Keratinocyte (primary cell): Measurements from ENCODE around the gene TP53I3. TPM values are rescaled to one million over a fixed set of nuclear protein-coding genes. Genes with fewer than 3 reads are reported as not detected.

Experiments
- DNase-seq: peaks from one replicate; pipeline ENCODE4 v3.0.0-alpha.2; 2011; ENCODE audit warnings: low read depth, missing footprints, low spot score
- FAIRE-seq: peaks from 2 replicates; lab custom pipeline; 2011; peaks lifted over from hg19 to GRCh38; lab: Jason Lieb, UNC
- H2AFZ ChIP-seq: 2 replicates; pipeline ENCODE4 v1.6.0; 2012; ENCODE audit warnings: low read length, control low read depth, inconsistent platforms; ENCODE audit not compliant: control insufficient read depth
- H3K27ac ChIP-seq: 2 replicates; pipeline ENCODE4 v1.5.1; 2011; ENCODE audit warnings: low read length; ENCODE audit not compliant: control insufficient read depth, insufficient read depth
- H3K27me3 ChIP-seq: 3 replicates; pipeline ENCODE4 v1.6.0; 2011; ENCODE audit warnings: low read length; ENCODE audit not compliant: control insufficient read depth, insufficient read depth; ENCODE audit errors: extremely low read depth
- H3K36me3 ChIP-seq, 2 experiments: 2 replicates in 1 of 2; 3 replicates in 1 of 2; pipeline ENCODE4 v1.5.1; 2011; ENCODE audit warnings: low read length in 2 of 2, mild to moderate bottlenecking in 1 of 2; ENCODE audit not compliant: control insufficient read depth in 2 of 2, insufficient read depth in 2 of 2; ENCODE audit errors: extremely low read depth in 1 of 2
- H3K4me1 ChIP-seq: 3 replicates; pipeline ENCODE4 v1.5.1; 2011; ENCODE audit warnings: low read length; ENCODE audit not compliant: control insufficient read depth, insufficient read depth; ENCODE audit errors: extremely low read depth
- H3K4me2 ChIP-seq: 3 replicates; pipeline ENCODE4 v1.6.0; 2011; ENCODE audit warnings: low read depth, low read length; ENCODE audit not compliant: control insufficient read depth, insufficient read depth; ENCODE audit errors: extremely low read depth
- H3K4me3 ChIP-seq, 3 experiments: fragments of 200-600 bp in 1 of 3; sonication (generic) in 1 of 3; 2 replicates in 2 of 3; 3 replicates in 1 of 3; pipeline ENCODE4 v1.5.1; 2011 to 2016; ENCODE audit warnings: low read length in 3 of 3, mild to moderate bottlenecking in 3 of 3, control low read depth in 2 of 3, inconsistent platforms in 1 of 3, low read depth in 1 of 3, mixed read lengths in 1 of 3, mixed run types in 1 of 3, moderate library complexity in 1 of 3; ENCODE audit not compliant: control insufficient read depth in 2 of 3, insufficient read depth in 2 of 3; ENCODE audit errors: extremely low read depth in 1 of 3
- H3K79me2 ChIP-seq: 2 replicates; pipeline ENCODE4 v1.6.0; 2012; ENCODE audit warnings: low read length; ENCODE audit not compliant: control insufficient read depth, insufficient read depth
- H3K9ac ChIP-seq: 3 replicates; pipeline ENCODE4 v1.6.0; 2011; ENCODE audit warnings: low read length; ENCODE audit not compliant: control insufficient read depth, insufficient read depth; ENCODE audit errors: extremely low read depth
- H3K9me1 ChIP-seq: 3 replicates; pipeline ENCODE4 v1.6.0; 2011; ENCODE audit warnings: low read length; ENCODE audit not compliant: control insufficient read depth, insufficient read depth; ENCODE audit errors: extremely low read depth
- H3K9me3 ChIP-seq: 2 replicates; pipeline ENCODE4 v1.5.1; 2012; ENCODE audit warnings: low read depth, low read length; ENCODE audit not compliant: control insufficient read depth
- H4K20me1 ChIP-seq: 3 replicates; pipeline ENCODE4 v1.6.0; 2011; ENCODE audit warnings: low read length; ENCODE audit not compliant: control insufficient read depth, insufficient read depth; ENCODE audit errors: extremely low read depth
- EZH2 ChIP-seq: IDR thresholded peaks from one replicate; pipeline ENCODE4 v1.6.1; 2012; ENCODE audit warnings: inconsistent platforms, mild to moderate bottlenecking, low read length, moderate library complexity
- dilution Hi-C: fragments of 300-500 bp; cut with MboI; formaldehyde crosslinking; loops from one replicate; pipeline ENCODE4 v1.7.0; 2020; ENCODE audit warnings: low sequenced_read_pairs; ENCODE audit not compliant: extremely low pct_ligation_motif_present
- polyA plus RNA-seq, 5 experiments: library from polyadenylated mRNA; depleted of rRNA in 3 of 5; stranded (reverse) in 3 of 5; stranded (forward) in 1 of 5; unstranded in 1 of 5; fragments of >200 nt; gene quantifications; 1 replicate in 1 of 5; 2 replicates in 3 of 5; 3 replicates in 1 of 5; pipeline versions ENCODE4 v1.2.1 to v1.2.3, GENCODE V29; 2011 to 2012; ENCODE audit warnings: missing spikeins in 2 of 5, low read depth in 1 of 5, low replicate concordance in 1 of 5
- TF ChIP-seq, protein P1 (sequence below), 3 experiments: IDR thresholded peaks in 1 of 3; conservative IDR thresholded peaks in 1 of 3; optimal IDR thresholded peaks in 1 of 3; 2 replicates in 2 of 3; 3 replicates in 1 of 3; pipeline versions ENCODE3 to v1.5.1; 2011; ENCODE audit warnings: low read length in 3 of 3, mild to moderate bottlenecking in 3 of 3, moderate library complexity in 2 of 3, control low read depth in 1 of 3, inconsistent platforms in 1 of 3; ENCODE audit not compliant: insufficient read depth in 2 of 3; ENCODE audit errors: extremely low read depth in 1 of 3

TP53I3 gene
- polyA plus RNA-seq, 1 donor (not counting 4 experiments of a cell fraction or from before 2014, with no cell fraction given): 30.9 TPM

DNA sequence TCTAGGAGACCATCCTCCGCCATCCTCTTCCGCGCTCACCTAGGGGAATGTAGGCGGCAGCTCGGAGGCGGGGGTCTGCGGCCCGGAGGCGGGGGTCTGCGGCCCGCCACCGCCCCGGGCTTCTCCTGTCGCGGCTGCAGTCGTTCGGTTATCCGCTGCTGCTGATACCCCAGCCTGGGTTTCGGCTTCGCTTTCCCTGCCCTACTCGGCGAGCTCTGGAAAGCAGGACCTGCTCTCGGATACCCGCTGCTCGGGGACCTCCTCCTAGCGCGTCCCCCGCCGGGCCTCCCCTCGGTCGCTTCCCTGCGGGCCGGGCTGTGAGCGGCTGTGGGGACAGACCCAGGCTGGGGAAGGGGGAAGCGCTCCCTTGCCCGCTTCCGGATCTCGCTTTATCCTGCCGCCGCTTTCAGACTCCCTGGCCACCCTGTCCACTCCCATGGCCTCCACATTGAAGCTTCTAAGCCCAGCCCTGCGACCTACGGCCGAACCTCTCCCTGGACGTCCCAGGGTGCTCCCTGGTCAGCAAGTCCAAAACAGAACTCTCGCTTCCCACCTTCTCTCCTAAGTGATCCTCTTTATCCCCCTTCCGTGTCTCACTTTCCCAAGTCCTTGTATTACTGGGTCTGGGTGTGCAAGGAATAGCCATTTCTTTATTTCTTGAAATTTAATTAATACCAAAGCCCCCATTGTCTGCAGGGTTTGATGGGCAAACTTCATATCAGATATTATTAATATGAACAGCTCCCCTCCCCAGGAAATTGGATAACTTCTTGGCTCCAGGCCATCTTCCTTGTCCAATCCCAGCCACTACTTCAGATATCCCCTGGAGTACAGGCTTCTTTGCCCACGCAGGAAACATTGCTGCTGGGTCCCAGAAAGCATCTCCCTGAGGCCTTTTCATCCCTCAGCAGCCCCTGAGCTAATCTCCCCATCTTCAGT lies 34.3 kb downstream of the TP53I3 start:
- H3K9me3 ChIP-seq: no peaks in the 10 kb centered on the region
- H4K20me1 ChIP-seq: no peaks in the 10 kb centered on the region
- DNase-seq (no peak), FAIRE-seq (no peak)
- H3K27me3 ChIP-seq: no peaks in the 10 kb centered on the region
- H3K4me2 ChIP-seq: peak overlapping the region; percentile 69
- H3K4me3 ChIP-seq: peak overlapping the region; percentile 67 to 86 (median 76)
- no peak for TF ChIP-seq EZH2
- TF ChIP-seq, protein P1, sequence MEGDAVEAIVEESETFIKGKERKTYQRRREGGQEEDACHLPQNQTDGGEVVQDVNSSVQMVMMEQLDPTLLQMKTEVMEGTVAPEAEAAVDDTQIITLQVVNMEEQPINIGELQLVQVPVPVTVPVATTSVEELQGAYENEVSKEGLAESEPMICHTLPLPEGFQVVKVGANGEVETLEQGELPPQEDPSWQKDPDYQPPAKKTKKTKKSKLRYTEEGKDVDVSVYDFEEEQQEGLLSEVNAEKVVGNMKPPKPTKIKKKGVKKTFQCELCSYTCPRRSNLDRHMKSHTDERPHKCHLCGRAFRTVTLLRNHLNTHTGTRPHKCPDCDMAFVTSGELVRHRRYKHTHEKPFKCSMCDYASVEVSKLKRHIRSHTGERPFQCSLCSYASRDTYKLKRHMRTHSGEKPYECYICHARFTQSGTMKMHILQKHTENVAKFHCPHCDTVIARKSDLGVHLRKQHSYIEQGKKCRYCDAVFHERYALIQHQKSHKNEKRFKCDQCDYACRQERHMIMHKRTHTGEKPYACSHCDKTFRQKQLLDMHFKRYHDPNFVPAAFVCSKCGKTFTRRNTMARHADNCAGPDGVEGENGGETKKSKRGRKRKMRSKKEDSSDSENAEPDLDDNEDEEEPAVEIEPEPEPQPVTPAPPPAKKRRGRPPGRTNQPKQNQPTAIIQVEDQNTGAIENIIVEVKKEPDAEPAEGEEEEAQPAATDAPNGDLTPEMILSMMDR (optimal IDR thresholded peaks at IDR 0.05 in 1 of 3, IDR thresholded peaks at IDR 0.05 in 1 of 3, conservative IDR thresholded peaks at IDR 0.05 in 1 of 3; ENCODE audit: extremely low read depth in 1 of 3, insufficient read depth in 2 of 3, low read length in 3 of 3): no peak
- peak overlapping the region; percentile 74 for H2AFZ ChIP-seq
- peak overlapping the region; percentile 28 for H3K9ac ChIP-seq
- H3K9me1 ChIP-seq: no peaks in the 10 kb centered on the region
- peaks cover 0 to 1% of the 10 kb centered on the region in 2 experiments for H3K36me3 ChIP-seq
- dilution Hi-C loops: no loop called here
- peaks cover 10% of the 10 kb centered on the region for H3K4me1 ChIP-seq
- peaks cover 10% of the 10 kb centered on the region for H3K79me2 ChIP-seq
- no peak overlapping the region for H3K27ac ChIP-seq

DNA sequence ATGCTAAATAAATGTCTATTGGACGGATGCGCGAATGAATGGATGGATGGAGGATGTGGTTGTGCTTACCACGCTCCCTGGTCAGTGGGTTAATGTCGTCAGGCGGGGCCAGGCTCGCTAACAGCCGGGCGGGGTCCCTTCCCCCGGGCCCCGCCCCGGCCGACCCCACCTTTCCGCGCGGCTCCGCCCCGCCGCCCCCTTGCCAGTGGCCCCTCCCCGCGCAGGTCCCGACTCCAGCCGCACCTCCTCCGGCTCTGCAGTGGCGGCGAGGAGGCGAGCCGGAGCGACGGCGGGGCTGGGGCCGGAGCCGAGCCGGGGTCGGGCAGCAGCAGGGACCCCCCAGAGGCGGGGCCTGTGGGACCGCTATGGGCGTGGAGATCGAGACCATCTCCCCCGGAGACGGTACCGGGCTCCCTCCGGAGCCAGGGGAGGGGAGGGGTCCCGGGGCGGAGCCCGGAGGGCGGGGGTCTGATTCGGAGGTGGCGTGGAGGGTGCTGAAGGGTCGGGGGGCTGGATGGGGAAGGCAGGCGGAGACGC lies 35.1 kb downstream of the TP53I3 start, which contains the start of gene FKBP1B:
Gene FKBP1B, plus strand, starts transcription at position 257 of the 537 bp plus-strand sequence. Its CDS starts 109 bp downstream, at position 366.
- H3K27me3 ChIP-seq: no peaks in the 10 kb centered on the region
- H3K27ac ChIP-seq: no peak within 1 kb of the TSS
- no peaks in the 10 kb centered on the region for H3K9me1 ChIP-seq
- dilution Hi-C loops: no loop called here
- no peaks in the 10 kb centered on the region for H3K36me3 ChIP-seq
- DNase-seq: no peak
- FAIRE-seq: no peak
- H3K79me2 ChIP-seq: peaks cover 10% of the 10 kb centered on the region
- no peaks in the 10 kb centered on the region for H4K20me1 ChIP-seq
- H3K9ac ChIP-seq: peak within 1 kb of the TSS; percentile 54
- H3K4me2 ChIP-seq: peak within 1 kb of the TSS; percentile 79
- TF ChIP-seq, protein P1 (optimal IDR thresholded peaks at IDR 0.05 in 1 of 3, IDR thresholded peaks at IDR 0.05 in 1 of 3, conservative IDR thresholded peaks at IDR 0.05 in 1 of 3; ENCODE audit: extremely low read depth in 1 of 3, insufficient read depth in 2 of 3, low read length in 3 of 3): no peak
- no peak for TF ChIP-seq EZH2
- peaks cover 10% of the 10 kb centered on the region for H3K4me1 ChIP-seq
- no peaks in the 10 kb centered on the region for H3K9me3 ChIP-seq
- H3K4me3 ChIP-seq: peak within 1 kb of the TSS; percentile 67 to 86 (median 76)
- peak within 1 kb of the TSS; percentile 82 for H2AFZ ChIP-seq
